OCI-LY7 (cell line): ENCODE results near the gene GALNT2. TPM values are rescaled to one million over a fixed set of nuclear protein-coding genes. Genes with fewer than 3 reads are reported as not detected.

Experiments used
- BruUV-seq: library from RNA; stranded (reverse); fragments of 400-500 nt; replicated peaks from 2 replicates; lab custom pipeline; 2021; lab: Mats Ljungman, UMichigan
- CTCF ChIA-PET: fragments of 300-600 bp; sonication (Branson Sonifier 250); formaldehyde crosslinking; loops from one replicate; lab custom pipeline; 2022; ENCODE audit warnings: antibody characterized with exemption; ENCODE audit not compliant: unreplicated experiment; lab: Charles Lee
- POLR2A ChIA-PET: fragments of 300-600 bp; sonication (Branson Sonifier 250); formaldehyde crosslinking; loops from one replicate; lab custom pipeline; 2022; ENCODE audit warnings: antibody characterized with exemption; lab: Charles Lee
- DNase-seq: peaks from one replicate; pipeline ENCODE4 v3.0.0-alpha.2; 2015; ENCODE audit warnings: low spot score
- H2AFZ ChIP-seq: fragments of 200-600 bp; sonication (generic), shearing (Covaris generic); 2 replicates; pipeline ENCODE4 v1.6.1; 2014; ENCODE audit warnings: mild to moderate bottlenecking, antibody characterized with exemption, low read length, moderate library complexity
- H3K27ac ChIP-seq: fragments of 200-600 bp; sonication (generic); 2 replicates; pipeline ENCODE4 v1.5.1; 2014; ENCODE audit warnings: mixed run types, low read depth, mild to moderate bottlenecking, moderate library complexity, low read length, inconsistent platforms; ENCODE audit not compliant: poor library complexity, severe bottlenecking
- H3K36me3 ChIP-seq: fragments of 200-600 bp; sonication (generic); 2 replicates; pipeline ENCODE4 v1.6.1; 2014; ENCODE audit warnings: mild to moderate bottlenecking, antibody characterized with exemption, low read length, moderate library complexity, mixed read lengths; ENCODE audit not compliant: insufficient read depth
- H3K4me1 ChIP-seq: fragments of 200-600 bp; sonication (generic); 2 replicates; pipeline ENCODE4 v1.5.1; 2014; ENCODE audit warnings: mild to moderate bottlenecking, low read length; ENCODE audit not compliant: insufficient read depth, poor library complexity, severe bottlenecking
- H3K4me2 ChIP-seq: fragments of 200-600 bp; sonication (generic); 2 replicates; pipeline ENCODE4 v1.6.1; 2014; ENCODE audit warnings: mild to moderate bottlenecking, low read length
- H3K4me3 ChIP-seq: fragments of 200-600 bp; sonication (generic); 2 replicates; pipeline ENCODE4 v1.5.1; 2014; ENCODE audit warnings: mild to moderate bottlenecking, low read depth, low read length; ENCODE audit not compliant: poor library complexity, severe bottlenecking
- H3K79me2 ChIP-seq: fragments of 200-600 bp; sonication (generic); 2 replicates; pipeline ENCODE4 v1.6.1; 2016; ENCODE audit warnings: low read depth, mild to moderate bottlenecking, low read length, moderate library complexity, mixed read lengths; ENCODE audit not compliant: insufficient read depth
- H3K9me2 ChIP-seq: fragments of 200-600 bp; sonication (generic); 2 replicates; pipeline ENCODE4 v1.6.1; 2016; ENCODE audit warnings: mild to moderate bottlenecking, low read length, mixed read lengths; ENCODE audit not compliant: insufficient read depth
- H3K9me3 ChIP-seq: fragments of 200-600 bp; sonication (generic); 2 replicates; pipeline ENCODE4 v1.6.1; 2014; ENCODE audit warnings: mild to moderate bottlenecking, mixed run types, low read length, mixed read lengths
- H4K20me1 ChIP-seq: fragments of 200-600 bp; sonication (generic); 2 replicates; pipeline ENCODE4 v1.6.1; 2014; ENCODE audit warnings: mild to moderate bottlenecking, antibody characterized with exemption, low read length, moderate library complexity, mixed read lengths; ENCODE audit not compliant: insufficient read depth
- EZH2phosphoT487 ChIP-seq: fragments of 200-600 bp; sonication (generic); IDR thresholded peaks from 2 replicates; pipeline ENCODE4 v1.6.1; 2018; ENCODE audit warnings: low read depth, borderline replicate concordance, mild to moderate bottlenecking, mixed run types, antibody characterized with exemption, low read length, moderate library complexity, mixed read lengths
- intact Hi-C: fragments of 100-400 bp; cut with micrococcal nuclease; formaldehyde crosslinking; loops from one replicate; pipeline ENCODE4 v1.10.0; 2022; ENCODE audit not compliant: unreplicated experiment
- total RNA-seq, 2 experiments: library from RNA; depleted of rRNA in 1 of 2; stranded (reverse); fragments of >200 nt in 1 of 2; shearing (Covaris generic) in 1 of 2; gene quantifications; 2 replicates each; pipeline ENCODE4 v1.2.3, GENCODE V29; 2014 to 2022
- TF ChIP-seq, protein P1 (sequence below): fragments of 200-600 bp; sonication (generic); conservative IDR thresholded peaks from 2 replicates; pipeline ENCODE4 v1.5.1; 2014; ENCODE audit warnings: mild to moderate bottlenecking, antibody characterized with exemption, low read length, moderate library complexity, mixed read lengths

GALNT2 gene
- total RNA-seq, 2 experiments from 2014 or later = 29.9 to 67.3 TPM

GRCh38 chr1:230121950-230122349, 54.9 kb downstream of the GALNT2 start:
- no peaks in the 10 kb centered on the region for H4K20me1 ChIP-seq
- no peaks in the 10 kb centered on the region for H3K36me3 ChIP-seq
- no peak overlapping the region; the same call in 1 of the 2 replicates for H2AFZ ChIP-seq
- peaks cover 59% of the 10 kb centered on the region; the same call in 1 of the 2 replicates for H3K79me2 ChIP-seq
- no peaks in the 10 kb centered on the region for H3K9me3 ChIP-seq
- H3K4me1 ChIP-seq = peaks cover 88% of the 10 kb centered on the region
- H3K9me2 ChIP-seq = no peaks in the 10 kb centered on the region
- H3K4me3 ChIP-seq = peak overlapping the region; percentile 31
- H3K4me2 ChIP-seq = peak overlapping the region; percentile 62
- BruUV-seq = no TSS peak
- peak overlapping the region; percentile 95 for H3K27ac ChIP-seq
- POLR2A ChIA-PET = interaction anchor here (0.6 to 5.5 kb wide), 8 partner anchors 8 to 32 kb away, joined by 5 to 56 read pairs (median 10); no protein-coding TSS in a partner anchor
- DNase-seq = no peak
- CTCF ChIA-PET = interaction anchor here (1.2 to 1.7 kb wide), 2 partner anchors 12 to 24 kb away, joined by 5 to 7 read pairs; no protein-coding TSS in a partner anchor
- intact Hi-C loops = loop anchor here (2.0 to 5.0 kb wide), 4 partner anchors 15 to 460 kb away; no protein-coding TSS in a partner anchor
- no peak for TF ChIP-seq EZH2phosphoT487
- TF ChIP-seq, protein P1, sequence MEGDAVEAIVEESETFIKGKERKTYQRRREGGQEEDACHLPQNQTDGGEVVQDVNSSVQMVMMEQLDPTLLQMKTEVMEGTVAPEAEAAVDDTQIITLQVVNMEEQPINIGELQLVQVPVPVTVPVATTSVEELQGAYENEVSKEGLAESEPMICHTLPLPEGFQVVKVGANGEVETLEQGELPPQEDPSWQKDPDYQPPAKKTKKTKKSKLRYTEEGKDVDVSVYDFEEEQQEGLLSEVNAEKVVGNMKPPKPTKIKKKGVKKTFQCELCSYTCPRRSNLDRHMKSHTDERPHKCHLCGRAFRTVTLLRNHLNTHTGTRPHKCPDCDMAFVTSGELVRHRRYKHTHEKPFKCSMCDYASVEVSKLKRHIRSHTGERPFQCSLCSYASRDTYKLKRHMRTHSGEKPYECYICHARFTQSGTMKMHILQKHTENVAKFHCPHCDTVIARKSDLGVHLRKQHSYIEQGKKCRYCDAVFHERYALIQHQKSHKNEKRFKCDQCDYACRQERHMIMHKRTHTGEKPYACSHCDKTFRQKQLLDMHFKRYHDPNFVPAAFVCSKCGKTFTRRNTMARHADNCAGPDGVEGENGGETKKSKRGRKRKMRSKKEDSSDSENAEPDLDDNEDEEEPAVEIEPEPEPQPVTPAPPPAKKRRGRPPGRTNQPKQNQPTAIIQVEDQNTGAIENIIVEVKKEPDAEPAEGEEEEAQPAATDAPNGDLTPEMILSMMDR = no peak

DNA sequence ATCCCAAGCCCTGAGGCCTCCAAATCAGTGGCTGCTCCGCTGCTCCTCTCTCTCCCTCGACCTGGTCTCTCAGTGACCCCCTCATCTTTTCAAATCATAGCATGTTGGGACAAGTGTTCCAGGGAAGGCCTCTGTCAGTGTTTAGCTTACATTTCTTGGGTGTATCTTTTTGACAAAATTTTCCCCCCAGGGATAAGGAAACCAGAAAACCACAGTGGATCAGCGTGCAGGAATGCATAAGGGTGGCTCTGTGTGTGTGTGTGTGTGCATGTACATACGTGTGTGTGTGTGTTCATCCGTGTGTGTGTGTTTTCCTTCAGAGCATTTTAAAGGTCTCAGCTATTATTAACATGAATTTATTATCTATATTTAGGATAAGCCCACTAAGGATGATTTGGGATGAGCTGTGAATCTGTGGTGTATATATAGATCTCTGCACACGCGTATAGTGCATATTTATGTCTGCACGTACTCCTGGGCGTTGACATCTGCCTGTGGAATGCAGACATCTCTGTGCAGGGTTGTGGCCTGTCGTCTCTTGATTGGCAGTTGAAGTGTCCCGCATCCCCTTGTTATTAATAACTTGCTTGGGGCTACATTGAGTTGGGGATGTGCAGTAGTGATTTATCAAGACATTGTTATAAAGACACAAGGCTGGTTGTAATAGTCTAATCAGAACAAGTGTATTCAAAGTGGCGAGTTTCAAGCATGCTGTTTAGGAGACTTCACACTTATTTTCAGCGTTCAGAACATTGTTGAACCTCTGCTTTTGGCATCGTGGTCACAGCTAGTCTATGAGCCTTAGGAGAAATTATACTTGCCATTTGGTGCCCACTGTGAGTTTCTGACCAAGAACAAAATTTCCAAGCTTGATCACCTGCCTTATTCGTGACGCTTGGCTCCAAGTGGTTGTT, 55.6 kb downstream of the GALNT2 start:
- H3K9me3 ChIP-seq = no peaks in the 10 kb centered on the region
- H3K79me2 ChIP-seq = peaks cover 59% of the 10 kb centered on the region; the same call in 1 of the 2 replicates
- ChIA-PET POLR2A (interaction anchor here (0.7 to 5.5 kb wide), 12 partner anchors 9 to 78 kb away, joined by 3 to 56 read pairs (median 6); no protein-coding TSS in a partner anchor), CTCF (interaction anchor here (1.2 to 1.8 kb wide), 3 partner anchors 13 to 26 kb away, joined by 5 to 7 read pairs (median 5); no protein-coding TSS in a partner anchor)
- H3K27ac ChIP-seq = peak overlapping the region; percentile 95
- TSS peak; percentile 96 for BruUV-seq
- DNase-seq = peak; percentile 48
- peak overlapping the region; percentile 52; the same call in 1 of the 2 replicates for H2AFZ ChIP-seq
- TF ChIP-seq EZH2phosphoT487 = no peak
- TF ChIP-seq, protein P1 = no peak
- H3K4me1 ChIP-seq = peaks cover 95% of the 10 kb centered on the region
- H3K9me2 ChIP-seq = no peaks in the 10 kb centered on the region
- peak overlapping the region; percentile 62 for H3K4me2 ChIP-seq
- intact Hi-C loops = loop anchor here (1.0 to 5.0 kb wide), 8 partner anchors 12 to 460 kb away; partner anchors contain the start of gene GALNT2
- H4K20me1 ChIP-seq = no peaks in the 10 kb centered on the region
- H3K36me3 ChIP-seq = no peaks in the 10 kb centered on the region
- H3K4me3 ChIP-seq = peak overlapping the region; percentile 31
